Measurements from ENCODE around the gene MPP2. TPM values are rescaled to one million over a fixed set of nuclear protein-coding genes. Genes with fewer than 3 reads are reported as not detected.

The MPP2 gene
- total RNA-seq, 1 donor from 2014 or later: not detected

DNA sequence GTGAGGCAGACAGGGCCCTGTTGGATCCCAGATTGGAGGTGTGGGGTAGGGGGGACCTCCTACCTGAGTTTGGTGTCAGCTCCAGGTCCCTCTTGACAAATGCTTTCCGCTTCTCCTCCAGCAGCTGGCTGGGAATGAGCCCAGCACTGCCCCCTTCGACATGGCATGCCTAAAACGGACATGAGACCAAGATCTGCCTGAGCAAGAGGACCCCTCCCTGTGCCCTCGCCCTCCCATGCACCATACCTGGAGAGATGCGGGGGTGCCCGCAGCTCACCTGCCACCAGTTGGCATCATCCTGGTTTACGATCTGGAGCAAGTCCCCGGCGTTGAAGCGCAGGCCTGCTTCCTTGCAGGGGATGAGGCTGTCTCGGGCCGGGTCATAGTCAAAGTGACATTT is 26.2 kb downstream of the MPP2 start:
- CTCF ChIA-PET: interaction anchor here (1.0 to 1.1 kb wide), 2 partner anchors 8 to 12 kb away, joined by 3 to 4 read pairs; no protein-coding TSS in a partner anchor
- H3K4me1 Mint-ChIP-seq: no peaks in the 10 kb centered on the region
- ATAC-seq (ENCODE audit: low read depth): no peak
- POLR2A ChIA-PET: no interaction called here
- H3K27ac Mint-ChIP-seq: no peak overlapping the region
- peaks cover 25% of the 10 kb centered on the region for H3K27me3 Mint-ChIP-seq
- H3K9me3 Mint-ChIP-seq: no peaks in the 10 kb centered on the region
- intact Hi-C loops (cut with micrococcal nuclease): no loop called here
- no peak for DNase-seq
- no peaks in the 10 kb centered on the region for H3K36me3 Mint-ChIP-seq (ENCODE audit: low read depth)
- TF ChIP-seq, protein P1, sequence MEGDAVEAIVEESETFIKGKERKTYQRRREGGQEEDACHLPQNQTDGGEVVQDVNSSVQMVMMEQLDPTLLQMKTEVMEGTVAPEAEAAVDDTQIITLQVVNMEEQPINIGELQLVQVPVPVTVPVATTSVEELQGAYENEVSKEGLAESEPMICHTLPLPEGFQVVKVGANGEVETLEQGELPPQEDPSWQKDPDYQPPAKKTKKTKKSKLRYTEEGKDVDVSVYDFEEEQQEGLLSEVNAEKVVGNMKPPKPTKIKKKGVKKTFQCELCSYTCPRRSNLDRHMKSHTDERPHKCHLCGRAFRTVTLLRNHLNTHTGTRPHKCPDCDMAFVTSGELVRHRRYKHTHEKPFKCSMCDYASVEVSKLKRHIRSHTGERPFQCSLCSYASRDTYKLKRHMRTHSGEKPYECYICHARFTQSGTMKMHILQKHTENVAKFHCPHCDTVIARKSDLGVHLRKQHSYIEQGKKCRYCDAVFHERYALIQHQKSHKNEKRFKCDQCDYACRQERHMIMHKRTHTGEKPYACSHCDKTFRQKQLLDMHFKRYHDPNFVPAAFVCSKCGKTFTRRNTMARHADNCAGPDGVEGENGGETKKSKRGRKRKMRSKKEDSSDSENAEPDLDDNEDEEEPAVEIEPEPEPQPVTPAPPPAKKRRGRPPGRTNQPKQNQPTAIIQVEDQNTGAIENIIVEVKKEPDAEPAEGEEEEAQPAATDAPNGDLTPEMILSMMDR (IDR thresholded peaks at IDR 0.05): no peak
- no peak overlapping the region for H3K4me3 Mint-ChIP-seq

DNA sequence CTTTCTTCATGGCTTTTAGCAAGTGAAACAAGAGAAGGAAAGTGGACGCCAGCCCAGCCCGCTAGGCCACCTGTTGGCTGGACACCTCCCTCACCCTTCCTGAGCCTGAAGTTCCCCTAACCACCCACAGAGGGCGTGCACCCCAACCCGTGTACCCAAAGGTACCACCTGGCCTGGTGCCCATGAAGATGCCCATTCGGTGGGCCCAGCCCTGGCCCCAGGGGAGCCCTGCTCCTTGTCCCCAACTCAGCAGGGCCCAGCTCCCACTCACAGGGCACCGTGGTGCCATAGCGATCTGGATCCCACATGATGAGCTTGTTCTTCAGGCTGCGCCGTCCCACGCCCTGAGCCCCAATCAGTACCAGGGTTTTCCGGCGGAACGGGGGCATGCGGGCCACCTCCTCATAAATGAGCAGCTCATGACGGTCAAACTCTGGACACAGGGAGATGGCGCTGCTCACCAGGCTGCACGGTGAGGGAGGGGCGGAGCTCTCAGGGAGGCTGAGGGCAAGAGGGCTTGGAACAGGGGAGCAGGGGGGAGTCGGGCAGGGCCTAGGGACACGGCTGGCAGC is 26.8 kb downstream of the MPP2 start:
- ChIA-PET CTCF (interaction anchor here (0.7 to 1.1 kb wide), 4 partner anchors 8 to 161 kb away, joined by 3 to 4 read pairs (median 4); no protein-coding TSS in a partner anchor), POLR2A (no interaction called here)
- ATAC-seq (ENCODE audit: low read depth): peak; percentile 40
- H3K4me3 Mint-ChIP-seq: no peak overlapping the region
- no peak overlapping the region for H3K27ac Mint-ChIP-seq
- intact Hi-C loops (cut with micrococcal nuclease): no loop called here
- no peaks in the 10 kb centered on the region for H3K36me3 Mint-ChIP-seq (ENCODE audit: low read depth)
- TF ChIP-seq, protein P1 (IDR thresholded peaks at IDR 0.05): no peak
- DNase-seq: no peak
- peaks cover 25% of the 10 kb centered on the region for H3K27me3 Mint-ChIP-seq
- no peaks in the 10 kb centered on the region for H3K9me3 Mint-ChIP-seq
- H3K4me1 Mint-ChIP-seq: no peaks in the 10 kb centered on the region

DNA sequence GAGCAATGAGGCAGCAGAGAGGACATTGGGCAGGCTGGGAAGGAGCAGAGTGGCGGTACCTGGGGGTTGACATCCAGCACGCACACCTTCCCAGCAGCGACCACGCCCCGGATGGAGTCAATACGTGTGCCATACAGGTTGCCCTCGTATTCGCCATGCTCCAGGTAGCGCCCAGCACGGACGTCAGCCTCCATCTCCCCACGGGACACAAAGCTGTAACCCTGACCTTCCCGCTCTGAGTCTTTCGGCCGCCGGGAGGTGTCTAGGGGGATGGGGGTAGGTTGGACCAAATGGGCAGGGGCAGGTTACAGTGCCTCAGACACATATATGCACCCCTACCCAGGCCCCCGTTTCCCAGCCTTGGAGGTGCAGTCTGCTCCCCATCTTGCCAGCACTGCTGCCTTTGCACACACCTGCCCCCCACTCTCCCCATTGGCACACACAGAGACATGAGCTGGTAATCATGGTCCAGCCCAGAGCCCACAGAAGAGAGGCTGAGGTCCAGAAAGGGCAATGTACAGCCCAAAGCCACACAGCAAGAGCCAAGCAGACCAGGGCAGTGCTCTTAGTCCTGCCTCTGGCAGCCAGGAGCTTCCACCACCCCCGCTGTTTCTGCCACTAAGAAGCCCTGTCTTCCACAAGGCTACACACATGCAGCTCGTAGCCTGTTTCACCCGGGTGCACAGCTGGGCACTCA is 27.5 kb downstream of the MPP2 start:
- no peaks in the 10 kb centered on the region for H3K36me3 Mint-ChIP-seq (ENCODE audit: low read depth)
- H3K27me3 Mint-ChIP-seq: peaks cover 28% of the 10 kb centered on the region
- ChIA-PET POLR2A (no interaction called here), CTCF (interaction anchor here (0.7 to 1.1 kb wide), 4 partner anchors 9 to 162 kb away, joined by 3 to 4 read pairs (median 4); no protein-coding TSS in a partner anchor)
- no peak overlapping the region for H3K4me3 Mint-ChIP-seq
- no peaks in the 10 kb centered on the region for H3K4me1 Mint-ChIP-seq
- H3K27ac Mint-ChIP-seq: no peak overlapping the region
- intact Hi-C loops (cut with micrococcal nuclease): loop anchor here (2.0 kb wide), 2 partner anchors 59 to 161 kb away; no protein-coding TSS in a partner anchor
- TF ChIP-seq, protein P1 (IDR thresholded peaks at IDR 0.05): no peak
- no peaks in the 10 kb centered on the region for H3K9me3 Mint-ChIP-seq
- ATAC-seq (ENCODE audit: low read depth): no peak
- no peak for DNase-seq

DNA sequence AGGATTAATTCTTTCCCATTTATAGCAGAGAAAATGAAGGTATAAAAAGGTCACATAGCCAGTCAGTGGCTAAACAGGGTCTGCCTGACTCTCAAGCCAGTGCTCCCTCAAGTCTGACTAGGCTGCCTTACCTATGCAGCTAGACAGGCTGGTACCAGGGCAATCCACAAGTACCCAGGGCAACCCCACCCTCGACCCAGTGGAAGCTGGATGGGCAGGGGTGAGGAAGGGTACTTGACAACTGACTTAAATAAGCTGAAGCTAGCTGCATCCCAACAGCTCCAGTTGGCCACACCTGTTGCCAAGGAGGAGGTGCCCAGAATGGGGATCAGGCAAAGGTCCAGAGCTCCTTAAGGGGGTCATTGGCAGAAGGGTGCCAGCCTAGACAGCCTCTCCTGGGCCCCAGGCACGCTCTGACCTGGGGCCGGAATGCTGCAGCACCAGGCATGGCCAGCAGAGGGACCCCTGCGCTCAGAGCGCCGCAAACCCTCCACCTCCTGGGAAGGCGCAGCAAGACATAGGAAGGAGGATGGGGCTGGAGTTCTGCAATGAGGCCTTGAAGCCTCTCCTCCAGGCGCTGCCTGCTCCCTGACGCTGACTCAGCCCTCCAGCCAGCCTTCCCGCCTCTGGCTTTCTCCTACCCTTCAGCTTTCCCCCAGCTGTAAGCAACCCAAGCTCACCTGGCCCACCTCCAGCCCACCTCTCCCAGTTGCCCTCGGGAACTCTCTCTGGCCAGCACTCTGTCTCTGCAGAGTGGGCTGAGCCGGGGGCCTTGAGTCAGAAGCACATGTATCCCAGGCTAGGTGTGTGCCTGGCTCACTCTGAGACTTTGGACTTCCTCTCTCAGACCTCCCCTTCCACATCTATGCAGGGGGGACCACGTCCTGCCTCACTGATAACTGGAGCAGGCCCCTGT is 28.8 kb downstream of the MPP2 start:
- ChIA-PET POLR2A (no interaction called here), CTCF (interaction anchor here (0.7 to 1.7 kb wide), 5 partner anchors 17 to 290 kb away, joined by 3 to 8 read pairs (median 4); no protein-coding TSS in a partner anchor)
- Mint-ChIP-seq H3K36me3 (ENCODE audit: low read depth) (no peaks in the 10 kb centered on the region), H3K27me3 (peaks cover 28% of the 10 kb centered on the region), H3K4me3 (no peak overlapping the region), H3K9me3 (no peaks in the 10 kb centered on the region), H3K27ac (no peak overlapping the region), H3K4me1 (no peaks in the 10 kb centered on the region)
- peak; percentile 95 for ATAC-seq (ENCODE audit: low read depth)
- peak; percentile 73 for DNase-seq
- intact Hi-C loops (cut with micrococcal nuclease): loop anchor here (1.0 to 2.0 kb wide), 4 partner anchors 60 to 290 kb away; no protein-coding TSS in a partner anchor
- TF ChIP-seq, protein P1 (IDR thresholded peaks at IDR 0.05): peak; percentile 70
